ENCODE results near the gene PWP1. TPM values are rescaled to one million over a fixed set of nuclear protein-coding genes. Genes with fewer than 3 reads are reported as not detected.
"Not testable (repeated sequence)": the region's sequence is repeated elsewhere in the genome, so short reads cannot be mapped to it uniquely, and the experiment has no call there.

The PWP1 gene
- total RNA-seq, 1 donor from 2014 or later: 57.3 TPM

DNA sequence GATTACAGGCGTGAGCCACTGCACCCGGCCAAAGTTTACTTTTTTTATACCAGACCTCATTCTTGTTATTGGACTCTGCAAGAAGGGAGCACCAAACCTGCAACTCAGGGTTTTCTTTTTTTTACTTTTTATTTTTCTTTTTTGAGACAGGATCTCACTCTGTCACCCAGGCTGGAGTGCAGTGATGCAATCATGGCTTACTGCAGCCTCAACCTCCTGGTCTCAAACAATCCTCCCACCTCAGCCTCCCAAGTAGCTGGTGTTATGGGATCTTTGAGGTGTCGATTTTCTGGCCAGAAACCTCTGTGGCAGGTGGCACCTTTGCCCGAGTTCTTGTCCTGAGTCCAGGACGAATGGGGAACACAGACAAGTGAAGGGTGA, 4.2 kb upstream of the PWP1 start:
- TF ChIP-seq, protein P1, sequence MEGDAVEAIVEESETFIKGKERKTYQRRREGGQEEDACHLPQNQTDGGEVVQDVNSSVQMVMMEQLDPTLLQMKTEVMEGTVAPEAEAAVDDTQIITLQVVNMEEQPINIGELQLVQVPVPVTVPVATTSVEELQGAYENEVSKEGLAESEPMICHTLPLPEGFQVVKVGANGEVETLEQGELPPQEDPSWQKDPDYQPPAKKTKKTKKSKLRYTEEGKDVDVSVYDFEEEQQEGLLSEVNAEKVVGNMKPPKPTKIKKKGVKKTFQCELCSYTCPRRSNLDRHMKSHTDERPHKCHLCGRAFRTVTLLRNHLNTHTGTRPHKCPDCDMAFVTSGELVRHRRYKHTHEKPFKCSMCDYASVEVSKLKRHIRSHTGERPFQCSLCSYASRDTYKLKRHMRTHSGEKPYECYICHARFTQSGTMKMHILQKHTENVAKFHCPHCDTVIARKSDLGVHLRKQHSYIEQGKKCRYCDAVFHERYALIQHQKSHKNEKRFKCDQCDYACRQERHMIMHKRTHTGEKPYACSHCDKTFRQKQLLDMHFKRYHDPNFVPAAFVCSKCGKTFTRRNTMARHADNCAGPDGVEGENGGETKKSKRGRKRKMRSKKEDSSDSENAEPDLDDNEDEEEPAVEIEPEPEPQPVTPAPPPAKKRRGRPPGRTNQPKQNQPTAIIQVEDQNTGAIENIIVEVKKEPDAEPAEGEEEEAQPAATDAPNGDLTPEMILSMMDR (IDR thresholded peaks at IDR 0.05): no peak
- Histone ChIP-seq H3K36me3 (no peaks in the 10 kb centered on the region), H3K27ac (no peak overlapping the region), H3K27me3 (no peaks in the 10 kb centered on the region), H3K4me3 (no peak overlapping the region), H3K9me3 (no peaks in the 10 kb centered on the region), H3K4me1 (peaks cover 0 to 3% of the 10 kb centered on the region in 2 donors)
- no peak for DNase-seq (ENCODE audit: low spot score in 2 of 2)
- intact Hi-C loops (cut with DNase I): loop anchor here (10.0 kb wide), 2 partner anchors 833 to 1413 kb away; partner anchors contain the start of genes ALKBH2, FICD and UNG

DNA sequence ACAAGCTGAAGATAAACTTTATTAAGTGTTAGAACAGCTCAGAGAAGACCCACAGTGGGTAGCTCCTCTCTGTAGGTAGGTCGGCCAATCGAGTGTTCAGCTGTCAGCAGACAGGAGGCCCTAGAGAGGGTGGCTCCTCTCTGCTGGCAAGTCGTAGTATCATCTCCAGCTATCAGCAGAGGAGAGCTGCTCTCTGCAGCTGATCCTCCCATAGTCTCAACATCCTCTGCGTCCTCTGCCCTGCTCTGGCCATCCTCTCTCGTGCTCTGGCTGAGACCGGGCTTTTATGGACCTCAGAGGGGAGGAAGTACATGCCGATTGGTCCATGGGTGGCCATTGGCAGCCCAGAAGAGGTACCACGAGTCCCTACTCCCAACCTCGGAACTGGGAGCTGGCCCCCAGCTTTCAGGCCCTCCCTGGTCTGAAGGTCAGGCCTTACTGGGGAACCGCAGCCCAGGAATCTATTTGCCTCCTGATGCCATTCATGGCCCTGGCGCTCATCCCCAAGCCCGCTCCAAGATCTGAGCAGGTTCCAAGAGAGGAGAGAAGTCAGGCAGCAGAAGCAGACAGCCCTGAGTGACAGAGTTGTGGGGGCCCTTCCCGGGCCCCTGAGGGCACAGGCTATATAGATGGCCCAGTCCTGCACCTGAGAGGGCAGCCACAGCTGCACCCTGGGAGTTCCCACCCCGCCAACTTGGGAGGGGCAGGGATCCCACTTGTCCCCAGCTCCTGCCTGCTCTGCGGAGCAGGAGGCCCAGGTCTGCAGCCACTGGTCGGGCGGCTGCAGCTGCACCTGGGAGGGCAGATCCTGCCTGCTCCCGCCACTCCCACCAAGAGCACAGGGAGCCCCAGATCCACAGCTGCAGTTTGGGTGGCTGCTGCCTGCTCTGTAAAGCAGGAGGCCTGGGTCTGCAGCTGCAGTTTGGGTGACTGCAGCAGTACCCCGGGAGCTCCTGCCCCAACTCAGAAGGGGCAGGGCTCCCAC, 3.5 kb upstream of the PWP1 start:
- Histone ChIP-seq H3K36me3 (no peaks in the 10 kb centered on the region), H3K27me3 (no peaks in the 10 kb centered on the region), H3K9me3 (no peaks in the 10 kb centered on the region), H3K27ac (no peak overlapping the region), H3K4me1 (peaks cover 0 to 9% of the 10 kb centered on the region in 2 donors), H3K4me3 (no peak overlapping the region)
- intact Hi-C loops (cut with DNase I): loop anchor here (10.0 kb wide), 2 partner anchors 833 to 1413 kb away; partner anchors contain the start of genes ALKBH2, FICD and UNG
- no peak for DNase-seq (ENCODE audit: low spot score in 2 of 2)
- TF ChIP-seq, protein P1 (IDR thresholded peaks at IDR 0.05): no peak

DNA sequence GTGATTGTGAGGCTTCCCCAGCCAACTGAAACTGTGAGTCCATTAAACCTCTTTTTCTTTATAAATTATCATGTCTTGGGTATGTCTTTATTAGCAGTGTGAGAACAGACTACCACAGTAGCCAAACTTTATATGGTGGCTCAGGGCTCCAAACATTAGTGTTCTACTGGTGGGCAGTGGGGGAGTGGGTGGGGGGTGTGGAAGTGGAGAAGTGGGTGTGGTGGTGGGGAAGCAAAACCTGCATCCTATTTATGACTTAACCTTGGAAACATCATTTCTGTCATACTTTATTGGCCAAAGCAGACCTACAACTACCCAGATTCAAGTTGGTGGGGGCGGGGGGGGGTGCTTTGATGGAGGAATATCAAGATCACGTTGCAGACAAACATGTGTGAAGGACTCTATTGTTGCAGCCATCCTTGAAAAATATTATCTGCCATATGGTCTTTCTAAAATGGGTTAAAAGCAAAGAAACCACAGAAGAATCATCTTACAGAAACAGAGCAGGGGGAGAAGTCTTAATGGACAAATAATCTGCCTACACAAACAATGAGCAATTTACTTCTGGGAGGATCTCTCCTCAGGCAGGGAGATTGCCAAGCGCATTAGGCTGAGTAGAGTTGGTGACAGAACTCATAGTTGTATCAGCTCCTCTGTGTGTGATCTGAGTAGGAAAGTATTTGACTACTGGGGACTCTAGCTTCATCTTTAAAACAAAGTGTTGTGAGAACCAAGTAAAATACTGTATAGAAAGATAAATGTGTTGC, 1.4 kb upstream of the PWP1 start:
- Histone ChIP-seq H3K4me1 (peaks cover 0 to 10% of the 10 kb centered on the region in 2 donors), H3K36me3 (peaks cover 7 to 10% of the 10 kb centered on the region in 2 donors), H3K27ac (no peak overlapping the region), H3K4me3 (peak overlapping the region in 1 of 2 donors; percentile 95), H3K27me3 (no peaks in the 10 kb centered on the region), H3K9me3 (no peaks in the 10 kb centered on the region)
- DNase-seq (ENCODE audit: low spot score in 2 of 2): no peak
- intact Hi-C loops (cut with DNase I): loop anchor here (10.0 kb wide), 2 partner anchors 831 to 1411 kb away; partner anchors contain the start of genes ALKBH2, FICD and UNG
- TF ChIP-seq, protein P1 (IDR thresholded peaks at IDR 0.05): no peak

DNA sequence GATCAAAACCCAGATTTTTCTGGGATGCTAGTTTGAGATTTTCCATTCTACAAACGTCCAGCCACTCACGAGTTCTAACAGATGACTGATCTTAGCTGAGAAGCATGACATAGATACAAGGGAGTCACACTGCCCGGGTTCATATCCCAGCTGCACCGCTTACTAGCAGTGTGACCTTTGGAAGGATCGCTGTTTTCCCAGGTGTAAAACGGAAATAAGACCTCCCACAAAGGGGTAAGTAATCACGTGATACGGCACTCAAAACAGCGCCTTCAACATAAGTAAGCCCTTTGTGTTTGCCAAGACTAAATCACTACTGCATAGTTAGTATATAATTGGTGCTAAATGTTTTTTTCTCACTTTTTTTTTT, 624 bp upstream of the PWP1 start:
- H3K27me3 ChIP-seq: no peaks in the 10 kb centered on the region
- intact Hi-C loops (cut with DNase I): loop anchor here (1.0 to 10.0 kb wide), 3 partner anchors 76 to 1410 kb away; partner anchors contain the start of genes ALKBH2, FICD, PRDM4 and UNG
- H3K9me3 ChIP-seq: no peaks in the 10 kb centered on the region
- peaks cover 7 to 18% of the 10 kb centered on the region in 2 donors for H3K36me3 ChIP-seq
- TF ChIP-seq, protein P1 (IDR thresholded peaks at IDR 0.05): no peak
- DNase-seq (ENCODE audit: low spot score in 2 of 2): no peak
- H3K4me3 ChIP-seq: peak overlapping the region; percentile 95
- H3K27ac ChIP-seq: peak overlapping the region; percentile 66 to 72
- peaks cover 0 to 10% of the 10 kb centered on the region in 2 donors for H3K4me1 ChIP-seq

DNA sequence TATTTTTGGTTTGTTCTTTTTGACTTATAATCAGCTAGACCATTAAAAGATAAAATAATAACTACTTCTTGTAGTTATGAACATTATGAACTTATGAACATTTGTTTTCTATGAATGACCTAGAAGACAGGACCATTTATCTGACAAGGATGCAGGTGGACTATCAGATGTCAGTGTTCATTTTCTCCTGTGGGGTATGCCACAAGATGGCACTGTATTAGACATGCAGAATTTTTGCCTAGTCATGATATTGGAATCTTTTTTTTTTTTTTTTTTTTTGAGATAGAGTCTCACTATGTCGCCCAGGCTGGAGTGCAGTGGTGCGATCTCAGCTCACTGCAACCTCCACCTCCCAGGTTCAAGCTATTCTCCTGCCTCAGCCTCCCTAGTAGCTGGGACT, 10.2 kb downstream of the PWP1 start:
- DNase-seq (ENCODE audit: low spot score in 2 of 2); H3K4me3 ChIP-seq: not testable (repeated sequence)

More for the DNA sequence above, 10.2 kb downstream of the PWP1 start:
- H3K4me1 ChIP-seq; H3K27me3 ChIP-seq; H3K9me3 ChIP-seq; H3K27ac ChIP-seq; intact Hi-C loops (cut with DNase I): not testable (repeated sequence)
- H3K36me3 ChIP-seq: peaks cover 77 to 91% of the 10 kb centered on the region in 2 donors
